Activated effector memory CD4-positive, alpha-beta T cell treated with anti-CD3 and anti-CD28 coated beads, Interleukin-2, amount 50 U/mL, for 16 hours (primary cell): ENCODE results near the gene ATP13A3.

Experiments
- DNase-seq: peaks from one replicate; pipeline ENCODE4 v3.0.0-alpha.2; 2020

The ATP13A3 gene

GRCh38 chr3:194367992-194368841 lies 118.6 kb downstream of the ATP13A3 start:
- no peak for DNase-seq

GRCh38 chr3:194365978-194366490 lies 120.8 kb downstream of the ATP13A3 start:
- no peak for DNase-seq

- DNase-seq: no peak
Observed at GRCh38 chr3:194365526-194365925, 121.3 kb downstream of the ATP13A3 start.

GRCh38 chr3:194364652-194365434 lies 122.0 kb downstream of the ATP13A3 start:
- DNase-seq: no peak

GRCh38 chr3:194364314-194364651 lies 122.5 kb downstream of the ATP13A3 start:
- no peak for DNase-seq

- no peak for DNase-seq
Observed at GRCh38 chr3:194360568-194360967, 126.2 kb downstream of the ATP13A3 start.

GRCh38 chr3:194357681-194358080 lies 129.1 kb downstream of the ATP13A3 start:
- DNase-seq: no peak

GRCh38 chr3:194355379-194355778 lies 131.4 kb downstream of the ATP13A3 start:
- DNase-seq: no peak

- no peak for DNase-seq
Observed at GRCh38 chr3:194354315-194354714, 132.5 kb downstream of the ATP13A3 start.
